ENCODE measurements around the gene ADAD2. TPM values are rescaled to one million over a fixed set of nuclear protein-coding genes. Genes with fewer than 3 reads are reported as not detected.

ADAD2 gene
- total RNA-seq, 2 donors from 2014 or later, result not detected

DNA sequence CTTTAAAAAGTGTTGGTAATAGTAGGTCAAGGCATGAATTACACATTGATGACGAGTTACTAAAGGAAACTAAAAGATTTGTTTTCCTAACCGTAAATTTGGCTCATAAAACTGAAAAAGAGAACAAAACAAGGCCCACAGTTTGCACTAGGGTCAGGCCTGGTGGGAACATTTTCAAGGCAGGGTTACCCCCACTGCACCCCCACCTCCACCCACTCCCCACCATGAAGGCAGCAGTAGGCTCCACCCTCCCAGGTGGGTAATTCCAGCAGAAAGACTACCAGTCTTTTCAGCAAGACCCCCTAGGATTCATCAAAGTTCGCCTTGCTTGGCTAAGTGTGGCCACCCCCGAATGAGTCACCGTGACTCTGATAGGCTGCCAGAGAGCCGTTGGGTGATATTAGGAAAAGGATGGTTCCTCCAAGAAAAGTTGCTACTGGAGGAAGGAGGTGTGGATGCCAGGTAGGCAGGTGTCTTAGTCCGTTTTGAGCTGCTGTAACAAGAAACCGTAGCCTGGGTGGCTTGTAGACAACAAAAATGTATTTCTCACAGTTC, 37.2 kb upstream of the ADAD2 start:
- Mint-ChIP-seq H3K9me3 (no peaks in the 10 kb centered on the region), H3K4me3 (no peak overlapping the region), H3K4me1 (no peaks in the 10 kb centered on the region), H3K36me3 (ENCODE audit: low read depth) (no peaks in the 10 kb centered on the region), H3K27ac (no peak overlapping the region), H3K27me3 (ENCODE audit: insufficient read depth) (no peaks in the 10 kb centered on the region)
- Histone ChIP-seq H3K27me3 (ENCODE audit: control insufficient read depth, insufficient read depth, low read length, poor library complexity, severe bottlenecking) (no peaks in the 10 kb centered on the region), H3K9me3 (ENCODE audit: control insufficient read depth, low read length) (no peaks in the 10 kb centered on the region), H3K4me1 (ENCODE audit: control insufficient read depth, insufficient read depth, low read length) (no peaks in the 10 kb centered on the region), H3K27ac (ENCODE audit: low read depth, low read length) (no peak overlapping the region), H3K9ac (ENCODE audit: extremely low read depth, low read length, poor library complexity, severe bottlenecking) (no peak overlapping the region), H3K36me3 (ENCODE audit: control insufficient read depth, insufficient read depth, low read length) (no peaks in the 10 kb centered on the region), H3K4me3 (ENCODE audit: low read length) (no peak overlapping the region)
- TF ChIP-seq, protein P1, sequence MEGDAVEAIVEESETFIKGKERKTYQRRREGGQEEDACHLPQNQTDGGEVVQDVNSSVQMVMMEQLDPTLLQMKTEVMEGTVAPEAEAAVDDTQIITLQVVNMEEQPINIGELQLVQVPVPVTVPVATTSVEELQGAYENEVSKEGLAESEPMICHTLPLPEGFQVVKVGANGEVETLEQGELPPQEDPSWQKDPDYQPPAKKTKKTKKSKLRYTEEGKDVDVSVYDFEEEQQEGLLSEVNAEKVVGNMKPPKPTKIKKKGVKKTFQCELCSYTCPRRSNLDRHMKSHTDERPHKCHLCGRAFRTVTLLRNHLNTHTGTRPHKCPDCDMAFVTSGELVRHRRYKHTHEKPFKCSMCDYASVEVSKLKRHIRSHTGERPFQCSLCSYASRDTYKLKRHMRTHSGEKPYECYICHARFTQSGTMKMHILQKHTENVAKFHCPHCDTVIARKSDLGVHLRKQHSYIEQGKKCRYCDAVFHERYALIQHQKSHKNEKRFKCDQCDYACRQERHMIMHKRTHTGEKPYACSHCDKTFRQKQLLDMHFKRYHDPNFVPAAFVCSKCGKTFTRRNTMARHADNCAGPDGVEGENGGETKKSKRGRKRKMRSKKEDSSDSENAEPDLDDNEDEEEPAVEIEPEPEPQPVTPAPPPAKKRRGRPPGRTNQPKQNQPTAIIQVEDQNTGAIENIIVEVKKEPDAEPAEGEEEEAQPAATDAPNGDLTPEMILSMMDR (conservative IDR thresholded peaks at IDR 0.05), result no peak
- WGBS, 2 experiments (ENCODE audit: insufficient coverage in 1 of 2, insufficient read length in 1 of 2), result 77 to 80% methylated on average over 8 of the region's 8 CpGs
- DNase-seq, result no peak

DNA sequence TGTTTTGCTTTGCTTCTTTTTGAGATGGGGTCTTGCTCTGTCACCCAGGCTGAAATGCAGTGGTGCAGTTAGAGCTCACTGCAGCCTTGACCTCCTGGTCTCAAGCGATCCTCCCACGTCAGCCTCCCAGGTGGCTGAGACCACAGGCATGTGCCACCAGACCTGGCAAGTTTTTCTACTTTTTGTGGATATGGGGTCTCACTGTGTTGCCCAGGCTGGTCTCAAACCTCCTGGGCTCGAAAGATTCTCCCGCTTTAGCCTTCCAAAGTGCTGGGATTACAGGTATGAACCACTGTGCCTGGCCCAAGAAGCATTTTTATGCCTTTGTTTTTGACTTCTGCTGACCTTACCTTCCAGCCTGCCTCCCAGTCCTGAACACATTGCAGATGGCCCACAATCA, 35.7 kb upstream of the ADAD2 start:
- TF ChIP-seq, protein P1 (conservative IDR thresholded peaks at IDR 0.05), result no peak
- Histone ChIP-seq H3K9me3 (ENCODE audit: control insufficient read depth, low read length) (no peaks in the 10 kb centered on the region), H3K27me3 (ENCODE audit: control insufficient read depth, insufficient read depth, low read length, poor library complexity, severe bottlenecking) (no peaks in the 10 kb centered on the region), H3K4me1 (ENCODE audit: control insufficient read depth, insufficient read depth, low read length) (no peaks in the 10 kb centered on the region), H3K27ac (ENCODE audit: low read depth, low read length) (no peak overlapping the region), H3K36me3 (ENCODE audit: control insufficient read depth, insufficient read depth, low read length) (no peaks in the 10 kb centered on the region), H3K4me3 (ENCODE audit: low read length) (no peak overlapping the region), H3K9ac (ENCODE audit: extremely low read depth, low read length, poor library complexity, severe bottlenecking) (no peak overlapping the region)
- no peak for DNase-seq
- Mint-ChIP-seq H3K27ac (no peak overlapping the region), H3K9me3 (no peaks in the 10 kb centered on the region), H3K27me3 (ENCODE audit: insufficient read depth) (no peaks in the 10 kb centered on the region), H3K4me1 (no peaks in the 10 kb centered on the region), H3K36me3 (ENCODE audit: low read depth) (no peaks in the 10 kb centered on the region), H3K4me3 (no peak overlapping the region)
- whole genome bisulfite sequencing, 2 experiments (ENCODE audit: insufficient coverage in 1 of 2, insufficient read length in 1 of 2), result 91 to 94% methylated on average over 4 of the region's 4 CpGs

DNA sequence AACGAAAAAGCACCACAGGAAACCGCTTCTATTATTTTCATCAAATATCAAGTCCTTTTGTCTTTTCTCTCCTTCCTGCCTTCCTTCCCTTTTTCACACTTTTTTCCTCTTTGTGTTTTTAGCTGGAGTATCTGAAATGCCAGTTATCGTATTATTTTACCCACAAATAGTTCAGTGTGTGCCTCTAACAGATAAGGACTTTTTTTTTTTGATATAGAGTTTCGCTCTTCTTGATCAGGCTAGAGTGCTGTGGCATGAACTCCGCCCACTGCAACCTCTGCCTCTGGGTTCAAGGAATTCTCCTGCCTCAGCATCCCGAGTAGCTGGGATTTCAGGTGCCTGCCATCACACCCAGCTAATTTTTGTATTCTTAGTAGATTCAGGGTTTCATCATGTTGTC, 35.2 kb upstream of the ADAD2 start:
- 90 to 95% methylated on average over 2 to 6 of the region's 6 CpGs for WGBS, 2 experiments (ENCODE audit: insufficient coverage in 1 of 2, insufficient read length in 1 of 2)
- Histone ChIP-seq H3K27me3 (ENCODE audit: control insufficient read depth, insufficient read depth, low read length, poor library complexity, severe bottlenecking) (no peaks in the 10 kb centered on the region), H3K36me3 (ENCODE audit: control insufficient read depth, insufficient read depth, low read length) (no peaks in the 10 kb centered on the region), H3K4me1 (ENCODE audit: control insufficient read depth, insufficient read depth, low read length) (no peaks in the 10 kb centered on the region), H3K4me3 (ENCODE audit: low read length) (no peak overlapping the region), H3K9ac (ENCODE audit: extremely low read depth, low read length, poor library complexity, severe bottlenecking) (no peak overlapping the region), H3K9me3 (ENCODE audit: control insufficient read depth, low read length) (no peaks in the 10 kb centered on the region), H3K27ac (ENCODE audit: low read depth, low read length) (no peak overlapping the region)
- H3K27me3 Mint-ChIP-seq (ENCODE audit: insufficient read depth), result no peaks in the 10 kb centered on the region
- no peak overlapping the region for H3K27ac Mint-ChIP-seq
- H3K9me3 Mint-ChIP-seq, result no peaks in the 10 kb centered on the region
- TF ChIP-seq, protein P1 (conservative IDR thresholded peaks at IDR 0.05), result no peak
- H3K4me3 Mint-ChIP-seq, result no peak overlapping the region
- no peak for DNase-seq
- no peaks in the 10 kb centered on the region for H3K36me3 Mint-ChIP-seq (ENCODE audit: low read depth)
- H3K4me1 Mint-ChIP-seq, result no peaks in the 10 kb centered on the region

Measured in endodermal cell (in vitro differentiated cells).